ENCODE measurements around the gene TAS2R60.
A peak's percentile ranks its signal among the peaks of the same experiment; 100 is the strongest.
"Not testable (repeated sequence)": the region's sequence is repeated elsewhere in the genome, so short reads cannot be mapped to it uniquely, and the experiment has no call there.

The TAS2R60 gene

DNA sequence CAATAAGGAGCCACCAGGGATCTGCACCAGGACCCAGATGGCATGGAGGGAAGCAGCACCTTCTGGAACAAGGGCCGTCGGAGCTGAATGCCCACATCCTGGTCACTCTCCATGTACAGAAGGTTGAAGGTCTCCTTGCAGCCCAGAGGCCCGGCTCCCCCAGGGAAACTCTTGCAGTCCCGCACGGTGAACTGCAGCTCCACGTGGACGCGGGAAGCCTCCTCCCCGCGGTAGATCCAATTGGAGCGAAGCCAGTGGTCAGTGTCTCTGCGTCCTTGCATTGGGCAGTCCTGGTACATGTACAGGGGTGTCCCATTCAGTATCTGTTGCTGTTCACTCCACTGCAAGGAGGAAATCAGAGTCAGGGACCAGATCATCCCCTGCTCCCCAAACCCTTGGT lies 42.0 kb upstream of the TAS2R60 start:
- no peaks in the 10 kb centered on the region for H3K9me3 Mint-ChIP-seq
- TF ChIP-seq, protein P1, sequence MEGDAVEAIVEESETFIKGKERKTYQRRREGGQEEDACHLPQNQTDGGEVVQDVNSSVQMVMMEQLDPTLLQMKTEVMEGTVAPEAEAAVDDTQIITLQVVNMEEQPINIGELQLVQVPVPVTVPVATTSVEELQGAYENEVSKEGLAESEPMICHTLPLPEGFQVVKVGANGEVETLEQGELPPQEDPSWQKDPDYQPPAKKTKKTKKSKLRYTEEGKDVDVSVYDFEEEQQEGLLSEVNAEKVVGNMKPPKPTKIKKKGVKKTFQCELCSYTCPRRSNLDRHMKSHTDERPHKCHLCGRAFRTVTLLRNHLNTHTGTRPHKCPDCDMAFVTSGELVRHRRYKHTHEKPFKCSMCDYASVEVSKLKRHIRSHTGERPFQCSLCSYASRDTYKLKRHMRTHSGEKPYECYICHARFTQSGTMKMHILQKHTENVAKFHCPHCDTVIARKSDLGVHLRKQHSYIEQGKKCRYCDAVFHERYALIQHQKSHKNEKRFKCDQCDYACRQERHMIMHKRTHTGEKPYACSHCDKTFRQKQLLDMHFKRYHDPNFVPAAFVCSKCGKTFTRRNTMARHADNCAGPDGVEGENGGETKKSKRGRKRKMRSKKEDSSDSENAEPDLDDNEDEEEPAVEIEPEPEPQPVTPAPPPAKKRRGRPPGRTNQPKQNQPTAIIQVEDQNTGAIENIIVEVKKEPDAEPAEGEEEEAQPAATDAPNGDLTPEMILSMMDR (IDR thresholded peaks at IDR 0.05), result no peak
- H3K27me3 Mint-ChIP-seq (ENCODE audit: low read depth, poor library complexity), result peaks cover 15% of the 10 kb centered on the region
- peaks cover 22% of the 10 kb centered on the region for H3K4me1 Mint-ChIP-seq
- no peak for DNase-seq
- no peak overlapping the region for H3K27ac Mint-ChIP-seq
- no peaks in the 10 kb centered on the region for H3K36me3 Mint-ChIP-seq (ENCODE audit: low read depth)
- H3K4me3 Mint-ChIP-seq, result no peak overlapping the region

DNA sequence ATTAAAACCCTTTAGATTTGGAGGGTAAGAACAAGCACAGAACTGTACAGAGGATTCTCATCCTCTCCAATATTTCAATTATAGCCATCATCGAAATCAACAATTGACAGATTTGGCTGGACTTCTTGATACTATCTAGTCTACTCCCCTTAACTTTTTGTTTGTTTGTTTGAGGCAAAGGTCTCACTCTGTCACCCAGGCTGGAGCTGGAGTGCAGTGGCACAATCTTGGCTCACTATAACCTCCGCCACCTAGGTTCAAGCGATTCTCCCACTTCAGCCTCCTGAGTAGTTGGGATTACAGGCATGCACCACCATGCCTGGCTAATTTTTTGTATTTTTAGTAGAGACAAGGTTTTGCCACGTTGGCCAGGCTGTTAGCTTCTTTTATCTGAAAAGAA lies 41.0 kb upstream of the TAS2R60 start:
- H3K4me3 Mint-ChIP-seq; H3K9me3 Mint-ChIP-seq; H3K27ac Mint-ChIP-seq; DNase-seq; H3K36me3 Mint-ChIP-seq (ENCODE audit: low read depth): not testable (repeated sequence)
- H3K27me3 Mint-ChIP-seq (ENCODE audit: low read depth, poor library complexity), result peaks cover 15% of the 10 kb centered on the region
- H3K4me1 Mint-ChIP-seq, result peaks cover 27% of the 10 kb centered on the region

DNA sequence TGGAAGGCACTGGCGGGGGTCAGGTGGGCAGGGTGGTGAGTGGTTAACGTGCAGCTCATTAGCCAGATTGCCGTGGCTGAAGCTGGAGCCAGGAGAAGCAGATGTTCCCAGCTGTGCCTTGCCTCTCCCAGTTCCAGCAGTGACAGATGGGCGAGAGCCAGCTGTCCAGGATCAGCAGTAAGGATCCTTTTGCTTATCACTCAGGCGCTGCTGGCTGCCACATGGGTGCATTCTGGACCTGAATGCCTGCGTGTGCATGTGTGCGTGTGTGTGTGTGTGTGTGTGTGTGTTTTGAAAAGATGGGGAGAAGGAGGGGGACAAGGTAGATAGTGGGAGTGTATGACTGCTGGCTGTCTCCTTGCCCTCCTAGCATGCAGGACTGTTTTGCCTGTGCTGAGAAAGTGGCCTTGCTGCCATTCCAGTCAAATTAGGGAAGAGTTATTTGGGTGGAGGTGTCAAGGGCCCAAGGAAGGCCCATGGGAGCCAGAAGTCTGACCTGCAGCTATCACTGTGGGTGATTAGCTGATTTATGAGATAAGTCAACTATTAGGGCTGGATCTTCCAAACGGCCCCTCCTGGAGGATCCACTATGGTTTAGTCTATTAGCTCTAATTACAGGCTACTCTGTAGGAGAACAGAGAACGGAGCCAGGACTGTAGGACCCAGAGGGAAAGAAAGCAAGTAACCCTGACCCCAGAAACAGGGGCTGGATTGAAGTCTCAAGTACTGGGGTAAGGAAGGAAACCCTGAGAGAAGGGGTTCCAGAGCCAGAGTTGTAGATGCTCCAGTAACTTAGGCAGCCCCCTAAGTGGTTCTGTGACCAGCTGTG lies 37.9 kb upstream of the TAS2R60 start:
- no peaks in the 10 kb centered on the region for H3K36me3 Mint-ChIP-seq (ENCODE audit: low read depth)
- TF ChIP-seq, protein P1 (IDR thresholded peaks at IDR 0.05), result no peak
- no peaks in the 10 kb centered on the region for H3K9me3 Mint-ChIP-seq
- no peak for DNase-seq
- peak overlapping the region; percentile 21 for H3K27ac Mint-ChIP-seq
- H3K27me3 Mint-ChIP-seq (ENCODE audit: low read depth, poor library complexity), result peaks cover 26% of the 10 kb centered on the region
- peaks cover 54% of the 10 kb centered on the region for H3K4me1 Mint-ChIP-seq
- peak overlapping the region; percentile 26 for H3K4me3 Mint-ChIP-seq

DNA sequence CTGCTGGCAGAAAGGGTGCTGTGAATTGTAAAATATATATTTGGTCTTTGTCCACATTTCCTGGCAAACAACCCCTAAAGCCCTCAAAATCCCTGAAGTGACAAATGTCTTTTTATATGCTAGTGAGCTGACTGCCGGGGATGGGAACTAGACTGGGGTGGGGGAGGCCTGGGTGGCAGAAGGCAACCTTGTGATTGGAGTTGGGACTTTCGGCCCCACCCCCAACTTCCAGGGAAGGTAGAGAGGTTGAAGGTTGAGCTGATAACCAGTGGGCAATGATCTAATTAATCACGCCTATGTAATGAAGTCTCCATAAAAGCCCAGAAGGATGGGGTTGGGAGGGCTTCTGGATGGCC lies 37.3 kb upstream of the TAS2R60 start:
- TF ChIP-seq, protein P1 (IDR thresholded peaks at IDR 0.05), result no peak
- Mint-ChIP-seq H3K9me3 (no peaks in the 10 kb centered on the region), H3K27ac (no peak overlapping the region), H3K36me3 (ENCODE audit: low read depth) (no peaks in the 10 kb centered on the region), H3K4me1 (peaks cover 59% of the 10 kb centered on the region), H3K4me3 (no peak overlapping the region), H3K27me3 (ENCODE audit: low read depth, poor library complexity) (peaks cover 26% of the 10 kb centered on the region)
- DNase-seq, result no peak

DNA sequence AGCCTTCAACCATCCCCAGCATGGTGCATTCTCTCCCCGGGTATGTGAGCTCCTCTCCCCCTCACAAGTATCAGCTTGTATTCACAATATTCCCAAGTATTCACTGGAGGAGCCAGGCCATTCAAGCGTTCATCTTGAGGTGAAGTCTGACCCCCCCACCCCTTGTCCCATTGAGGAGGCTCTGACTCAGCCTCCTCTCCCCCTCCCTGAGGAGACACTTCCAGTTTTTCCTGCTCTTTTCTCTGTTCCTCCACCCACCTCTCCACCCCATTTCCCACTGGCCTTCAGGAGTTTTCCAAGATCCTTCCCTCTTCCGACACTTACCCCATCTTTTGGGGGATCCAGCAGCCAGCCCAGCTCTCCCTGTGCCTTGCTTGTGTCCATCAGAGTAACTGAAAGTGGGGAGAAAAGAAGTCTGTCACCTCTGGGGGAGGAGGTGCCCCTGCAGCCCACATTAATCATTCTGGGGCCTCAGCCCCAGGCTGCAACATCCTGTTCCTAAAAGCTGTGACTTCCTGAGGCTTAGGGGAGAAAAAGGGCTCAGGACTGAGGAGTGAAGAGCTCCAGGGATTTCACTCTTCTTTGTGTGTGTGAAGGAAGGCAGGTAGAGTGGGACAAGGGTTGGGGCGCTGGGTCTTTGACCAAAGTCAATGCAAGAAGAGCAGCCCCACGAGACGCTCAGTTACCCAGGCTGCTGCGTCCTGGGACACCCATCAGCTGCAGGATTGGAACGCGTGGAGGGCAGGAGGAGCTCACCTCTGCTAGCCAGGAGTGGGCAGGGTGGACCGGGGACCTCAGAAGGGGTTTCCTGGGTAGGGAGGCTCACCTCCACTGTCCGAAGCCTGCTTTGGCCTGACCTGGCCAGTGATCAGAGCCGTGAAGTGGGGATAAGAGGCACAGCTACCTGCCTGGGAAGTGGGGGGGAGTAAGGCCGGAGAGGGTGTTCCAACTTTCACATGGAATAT lies 35.7 kb upstream of the TAS2R60 start:
- H3K27ac Mint-ChIP-seq, result peak overlapping the region; percentile 49
- DNase-seq, result no peak
- H3K36me3 Mint-ChIP-seq (ENCODE audit: low read depth), result no peaks in the 10 kb centered on the region
- peaks cover 20% of the 10 kb centered on the region for H3K27me3 Mint-ChIP-seq (ENCODE audit: low read depth, poor library complexity)
- peak overlapping the region; percentile 78 for H3K4me3 Mint-ChIP-seq
- TF ChIP-seq, protein P1 (IDR thresholded peaks at IDR 0.05), result no peak
- no peaks in the 10 kb centered on the region for H3K9me3 Mint-ChIP-seq
- H3K4me1 Mint-ChIP-seq, result peaks cover 75% of the 10 kb centered on the region

DNA sequence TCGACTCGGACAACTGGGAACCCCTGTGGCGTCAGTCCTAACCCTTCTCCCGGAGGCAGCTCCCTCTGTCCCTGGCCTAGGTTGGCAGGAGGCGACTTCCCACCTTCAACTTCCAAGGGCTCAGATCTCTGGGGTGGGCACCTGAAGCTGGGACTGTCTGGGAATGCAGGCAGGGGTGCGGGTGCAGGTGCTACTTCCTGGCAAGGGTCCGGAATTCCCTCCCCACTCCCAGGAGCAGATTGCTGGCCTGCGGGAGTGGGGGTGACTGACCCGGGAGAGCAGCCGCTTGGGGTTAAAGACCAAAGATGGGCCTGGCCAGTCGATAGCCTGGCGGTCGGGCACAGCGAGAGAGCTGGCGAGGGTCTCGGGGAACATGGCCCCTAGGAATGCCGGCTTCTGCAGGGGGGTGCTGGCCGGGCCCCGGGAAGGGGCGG lies 35.0 kb upstream of the TAS2R60 start:
- Mint-ChIP-seq H3K36me3 (ENCODE audit: low read depth) (no peaks in the 10 kb centered on the region), H3K4me1 (peaks cover 80% of the 10 kb centered on the region), H3K9me3 (no peaks in the 10 kb centered on the region), H3K27ac (no peak overlapping the region), H3K4me3 (peak overlapping the region; percentile 78), H3K27me3 (ENCODE audit: low read depth, poor library complexity) (peaks cover 20% of the 10 kb centered on the region)
- DNase-seq, result peak; percentile 54
- TF ChIP-seq, protein P1 (IDR thresholded peaks at IDR 0.05), result no peak
